Activated T-cell treated with anti-CD3 and anti-CD28 coated beads, Interleukin-2, amount 50 U/mL, for 72 hours (primary cell): ENCODE results near the gene MB21D2. TPM values are rescaled to one million over a fixed set of nuclear protein-coding genes. Genes with fewer than 3 reads are reported as not detected.
A peak's percentile ranks its signal among the peaks of the same experiment; 100 is the strongest.
"Not testable (repeated sequence)": the region's sequence is repeated elsewhere in the genome, so short reads cannot be mapped to it uniquely, and the experiment has no call there.

Experiments
- ATAC-seq, 2 donors: fragments of 150-1000 bp; cut with Tn5 transposase; replicated peaks in 1 of 2; 2 replicates each; pipeline ENCODE4 v1.10.0; 2021; ENCODE audit warnings: moderate library complexity in 2 of 2, mild to moderate bottlenecking in 1 of 2
- DNase-seq, 2 donors: peaks; one replicate each; pipeline ENCODE4 v3.0.0; 2021 to 2022; ENCODE audit warnings: mixed read lengths in 1 of 2
- H3K27ac Mint-ChIP-seq: one replicate; pipeline ENCODE4 v1.8.0; 2022; ENCODE audit warnings: mild to moderate bottlenecking, moderate library complexity, mixed read lengths
- H3K27me3 Mint-ChIP-seq: one replicate; pipeline ENCODE4 v1.8.0; 2022; ENCODE audit warnings: low read depth, mixed read lengths
- H3K36me3 Mint-ChIP-seq, 2 donors: one replicate each; pipeline ENCODE4 v1.8.0; 2022; ENCODE audit warnings: mixed read lengths in 2 of 2, mild to moderate bottlenecking in 1 of 2; ENCODE audit not compliant: insufficient read depth in 2 of 2
- H3K4me1 Mint-ChIP-seq: one replicate; pipeline ENCODE4 v1.8.0; 2022; ENCODE audit warnings: low read depth, mixed read lengths
- H3K4me3 Mint-ChIP-seq, 2 donors: one replicate each; pipeline ENCODE4 v1.8.0; 2022; ENCODE audit warnings: mild to moderate bottlenecking in 2 of 2, mixed read lengths in 2 of 2, moderate library complexity in 2 of 2
- H3K9me3 Mint-ChIP-seq, 2 donors: one replicate each; pipeline ENCODE4 v1.8.0; 2022; ENCODE audit warnings: mixed read lengths in 2 of 2
- total RNA-seq, 2 donors: library from RNA; stranded (reverse); gene quantifications; one replicate each; pipeline ENCODE4 v1.2.3, GENCODE V29; 2022

The MB21D2 gene
- total RNA-seq, 2 donors from 2014 or later = 10.5 to 26.9 TPM

GRCh38 chr3:192861972-192862371 lies 55.7 kb downstream of the MB21D2 start:
- Mint-ChIP-seq H3K4me3 (peak overlapping the region in 1 of 2 donors; percentile 39), H3K27me3 (peaks cover 16% of the 10 kb centered on the region), H3K9me3 (no peaks in the 10 kb centered on the region), H3K27ac (no peak overlapping the region), H3K36me3 (peaks cover 0 to 2% of the 10 kb centered on the region in 2 donors), H3K4me1 (peaks cover 41% of the 10 kb centered on the region)
- DNase-seq = no peak
- peak in 1 of 2 donors; percentile 53 for ATAC-seq

GRCh38 chr3:192860454-192860853 lies 57.2 kb downstream of the MB21D2 start:
- no peak for DNase-seq
- no peaks in the 10 kb centered on the region for H3K9me3 Mint-ChIP-seq
- H3K4me3 Mint-ChIP-seq = no peak overlapping the region
- no peak overlapping the region for H3K27ac Mint-ChIP-seq
- no peak for ATAC-seq
- peaks cover 42% of the 10 kb centered on the region for H3K4me1 Mint-ChIP-seq
- peaks cover 21% of the 10 kb centered on the region for H3K27me3 Mint-ChIP-seq
- peaks cover 0 to 2% of the 10 kb centered on the region in 2 donors for H3K36me3 Mint-ChIP-seq

- DNase-seq (no peak), ATAC-seq (no peak)
- Mint-ChIP-seq H3K4me3 (no peak overlapping the region), H3K27ac (no peak overlapping the region), H3K27me3 (peaks cover 21% of the 10 kb centered on the region), H3K4me1 (peaks cover 42% of the 10 kb centered on the region), H3K36me3 (peaks cover 0 to 2% of the 10 kb centered on the region in 2 donors), H3K9me3 (no peaks in the 10 kb centered on the region)
These were observed 58.6 kb downstream of the MB21D2 start for GRCh38 chr3:192858849-192859585.

- Mint-ChIP-seq H3K27ac (no peak overlapping the region), H3K36me3 (peaks cover 0 to 6% of the 10 kb centered on the region in 2 donors), H3K4me3 (no peak overlapping the region), H3K9me3 (no peaks in the 10 kb centered on the region), H3K4me1 (peaks cover 46% of the 10 kb centered on the region), H3K27me3 (peaks cover 29% of the 10 kb centered on the region)
- ATAC-seq = no peak
- no peak for DNase-seq
These were observed 60.4 kb downstream of the MB21D2 start for GRCh38 chr3:192857260-192857661.

GRCh38 chr3:192855434-192855833 lies 62.2 kb downstream of the MB21D2 start:
- no peak overlapping the region for H3K27ac Mint-ChIP-seq
- H3K27me3 Mint-ChIP-seq = peaks cover 35% of the 10 kb centered on the region

GRCh38 chr3:192851821-192852372 lies 65.8 kb downstream of the MB21D2 start:
- H3K4me3 Mint-ChIP-seq = peak overlapping the region; percentile 46 to 57
- peaks cover 4 to 11% of the 10 kb centered on the region in 2 donors for H3K36me3 Mint-ChIP-seq
- no peaks in the 10 kb centered on the region for H3K9me3 Mint-ChIP-seq
- peak overlapping the region; percentile 29 for H3K27ac Mint-ChIP-seq
- H3K4me1 Mint-ChIP-seq = peaks cover 70% of the 10 kb centered on the region
- peak; percentile 12 to 26 for DNase-seq
- no peak for ATAC-seq
- H3K27me3 Mint-ChIP-seq = peaks cover 18% of the 10 kb centered on the region

More at GRCh38 chr3:192855434-192855833, 62.2 kb downstream of the MB21D2 start:
- ATAC-seq (peak; percentile 56 to 58), DNase-seq (no peak)
- H3K4me1 Mint-ChIP-seq = peaks cover 55% of the 10 kb centered on the region
- H3K36me3 Mint-ChIP-seq = peaks cover 2 to 8% of the 10 kb centered on the region in 2 donors
- H3K9me3 Mint-ChIP-seq = no peaks in the 10 kb centered on the region
- H3K4me3 Mint-ChIP-seq = peak overlapping the region in 1 of 2 donors; percentile 17

- peak overlapping the region; percentile 48 for H3K27ac Mint-ChIP-seq
These were observed 67.1 kb downstream of the MB21D2 start for GRCh38 chr3:192850451-192850981.

GRCh38 chr3:192849821-192850220 lies 67.8 kb downstream of the MB21D2 start:
- H3K27ac Mint-ChIP-seq, H3K4me3 Mint-ChIP-seq, ATAC-seq, DNase-seq, H3K9me3 Mint-ChIP-seq: not testable (repeated sequence)
- Mint-ChIP-seq H3K36me3 (peaks cover 4 to 11% of the 10 kb centered on the region in 2 donors), H3K27me3 (peaks cover 17% of the 10 kb centered on the region), H3K4me1 (peaks cover 70% of the 10 kb centered on the region)

More at GRCh38 chr3:192850451-192850981, 67.1 kb downstream of the MB21D2 start:
- Mint-ChIP-seq H3K4me3 (peak overlapping the region; percentile 77 to 78), H3K36me3 (peaks cover 4 to 11% of the 10 kb centered on the region in 2 donors), H3K27me3 (peaks cover 14% of the 10 kb centered on the region), H3K4me1 (peaks cover 68% of the 10 kb centered on the region), H3K9me3 (no peaks in the 10 kb centered on the region)
- ATAC-seq (peak; percentile 95), DNase-seq (peak; percentile 72 to 76)

GRCh38 chr3:192848371-192849233 lies 69.1 kb downstream of the MB21D2 start:
- H3K27me3 Mint-ChIP-seq = peaks cover 24% of the 10 kb centered on the region
- H3K9me3 Mint-ChIP-seq = no peaks in the 10 kb centered on the region
- no peak overlapping the region for H3K27ac Mint-ChIP-seq
- ATAC-seq (no peak), DNase-seq (no peak)
- H3K4me1 Mint-ChIP-seq = peaks cover 70% of the 10 kb centered on the region
- H3K36me3 Mint-ChIP-seq = peaks cover 4 to 11% of the 10 kb centered on the region in 2 donors
- H3K4me3 Mint-ChIP-seq = peak overlapping the region; percentile 50 to 51

- ATAC-seq (no peak), DNase-seq (no peak)
- peaks cover 19% of the 10 kb centered on the region for H3K27me3 Mint-ChIP-seq
- no peaks in the 10 kb centered on the region for H3K9me3 Mint-ChIP-seq
- H3K4me1 Mint-ChIP-seq = peaks cover 65% of the 10 kb centered on the region
- no peak overlapping the region for H3K27ac Mint-ChIP-seq
- peak overlapping the region in 1 of 2 donors; percentile 2 for H3K4me3 Mint-ChIP-seq
- H3K36me3 Mint-ChIP-seq = peaks cover 4 to 9% of the 10 kb centered on the region in 2 donors
These were observed 69.7 kb downstream of the MB21D2 start for GRCh38 chr3:192847941-192848340.

- peaks cover 2 to 6% of the 10 kb centered on the region in 2 donors for H3K36me3 Mint-ChIP-seq
- H3K9me3 Mint-ChIP-seq = no peaks in the 10 kb centered on the region
- ATAC-seq (no peak), DNase-seq (no peak)
- H3K27ac Mint-ChIP-seq = no peak overlapping the region
- H3K27me3 Mint-ChIP-seq = peaks cover 10% of the 10 kb centered on the region
- no peak overlapping the region for H3K4me3 Mint-ChIP-seq
- H3K4me1 Mint-ChIP-seq = peaks cover 52% of the 10 kb centered on the region
These were observed 72.2 kb downstream of the MB21D2 start for GRCh38 chr3:192845526-192845855.

GRCh38 chr3:192844836-192845525 lies 72.7 kb downstream of the MB21D2 start:
- no peak for DNase-seq
- H3K4me3 Mint-ChIP-seq = no peak overlapping the region
- ATAC-seq = no peak
- H3K27ac Mint-ChIP-seq = no peak overlapping the region
- H3K36me3 Mint-ChIP-seq = peaks cover 0 to 3% of the 10 kb centered on the region in 2 donors
- H3K9me3 Mint-ChIP-seq = no peaks in the 10 kb centered on the region
- H3K27me3 Mint-ChIP-seq = peaks cover 10% of the 10 kb centered on the region
- peaks cover 49% of the 10 kb centered on the region for H3K4me1 Mint-ChIP-seq
